NCI-H187 (cell line): ENCODE measurements around the gene NKAIN4.
A peak's percentile ranks its signal among the peaks of the same experiment; 100 is the strongest.

Experiments used
- DNase-seq, 2 experiments: peaks; one replicate each; lab custom pipeline; 2025; lab: John Stamatoyannopoulos, UW

Gene NKAIN4

GRCh38 chr20:63235399-63235983 is 18.8 kb downstream of the NKAIN4 start, which contains the start of gene BIRC7:
BIRC7 (plus strand) TSS chr20:63235905; CDS start chr20:63236097, 192 bp downstream.
- DNase-seq: no peak

- DNase-seq: no peak
Observed at GRCh38 chr20:63234693-63235398, 19.4 kb downstream of the NKAIN4 start.

GRCh38 chr20:63233924-63234323 is 20.3 kb downstream of the NKAIN4 start:
- DNase-seq: no peak

- no peak for DNase-seq
Observed at GRCh38 chr20:63233061-63233344, 21.3 kb downstream of the NKAIN4 start.

GRCh38 chr20:63232235-63233060 is 21.8 kb downstream of the NKAIN4 start:
- no peak for DNase-seq

GRCh38 chr20:63230800-63231268 is 23.4 kb downstream of the NKAIN4 start:
- no peak for DNase-seq

- no peak for DNase-seq
Observed at GRCh38 chr20:63228806-63229205, 25.5 kb downstream of the NKAIN4 start.

GRCh38 chr20:63227260-63227659 is 27.0 kb downstream of the NKAIN4 start:
- no peak for DNase-seq

- no peak for DNase-seq
Observed at GRCh38 chr20:63226042-63226943, 28.0 kb downstream of the NKAIN4 start.

GRCh38 chr20:63225082-63225454 is 29.2 kb downstream of the NKAIN4 start:
- no peak for DNase-seq

- DNase-seq: no peak
Observed at GRCh38 chr20:63224412-63225081, 29.7 kb downstream of the NKAIN4 start.

- DNase-seq: no peak
Observed at GRCh38 chr20:63223826-63224207, 30.4 kb downstream of the NKAIN4 start.

GRCh38 chr20:63223121-63223825 is 31.0 kb downstream of the NKAIN4 start:
- DNase-seq: no peak

GRCh38 chr20:63222541-63222940 is 31.7 kb downstream of the NKAIN4 start:
- no peak for DNase-seq

GRCh38 chr20:63221400-63222053 is 32.7 kb downstream of the NKAIN4 start:
- DNase-seq: peak; percentile 36 to 37

GRCh38 chr20:63220696-63221399 is 33.4 kb downstream of the NKAIN4 start:
- peak in 1 of 2 experiments; percentile 37 for DNase-seq

- no peak for DNase-seq
Observed at GRCh38 chr20:63219866-63220521, 34.3 kb downstream of the NKAIN4 start.

- no peak for DNase-seq
Observed at GRCh38 chr20:63219447-63219821, 34.8 kb downstream of the NKAIN4 start.
